Measurements from ENCODE around the gene CCDC167.
"Not testable (repeated sequence)": the region's sequence is repeated elsewhere in the genome, so short reads cannot be mapped to it uniquely, and the experiment has no call there.

The CCDC167 gene

GRCh38 chr6:37456816-37457560, 42.7 kb downstream of the CCDC167 start:
- no peak overlapping the region for H3K4me3 ChIP-seq (replicated peaks; ENCODE audit: low read depth, low read length)
- TF ChIP-seq CTCF (IDR thresholded peaks at IDR 0.05; ENCODE audit: low read length, missing control alignments), result no peak

DNA sequence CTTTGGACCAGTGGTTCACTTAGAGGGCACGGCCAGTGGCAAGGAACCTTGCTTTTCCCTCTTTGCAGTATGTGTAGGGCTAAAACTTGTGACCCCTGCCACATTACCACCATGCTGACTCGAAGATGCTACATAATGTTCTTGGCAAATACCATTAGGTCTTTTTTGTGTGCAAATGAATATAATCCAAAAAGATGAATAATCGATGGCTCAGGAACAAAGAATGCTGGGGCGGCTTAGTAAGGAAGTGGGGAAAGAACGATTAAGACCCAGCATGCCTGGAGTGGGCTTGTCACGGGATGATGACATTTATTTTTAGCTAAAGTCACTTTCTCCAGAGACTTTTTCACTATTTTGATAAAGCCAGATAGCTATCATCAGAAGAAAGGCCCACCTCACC, 43.6 kb downstream of the CCDC167 start:
- no peak overlapping the region for H3K4me3 ChIP-seq (replicated peaks; ENCODE audit: low read depth, low read length)
- DNase-seq (ENCODE audit: low read depth), result peak; percentile 45
- no peak for TF ChIP-seq CTCF (IDR thresholded peaks at IDR 0.05; ENCODE audit: low read length, missing control alignments)

More at GRCh38 chr6:37456816-37457560, 42.7 kb downstream of the CCDC167 start:
- peak; percentile 83 for DNase-seq (ENCODE audit: low read depth)

GRCh38 chr6:37454420-37455140, 45.1 kb downstream of the CCDC167 start:
- no peak for DNase-seq (ENCODE audit: low read depth)
- no peak for TF ChIP-seq CTCF (IDR thresholded peaks at IDR 0.05; ENCODE audit: low read length, missing control alignments)
- no peak overlapping the region for H3K4me3 ChIP-seq (replicated peaks; ENCODE audit: low read depth, low read length)

- DNase-seq (ENCODE audit: low read depth), result no peak
- no peak for TF ChIP-seq CTCF (IDR thresholded peaks at IDR 0.05; ENCODE audit: low read length, missing control alignments)
- no peak overlapping the region for H3K4me3 ChIP-seq (replicated peaks; ENCODE audit: low read depth, low read length)
These were observed 47.2 kb downstream of the CCDC167 start for GRCh38 chr6:37452522-37452921.

DNA sequence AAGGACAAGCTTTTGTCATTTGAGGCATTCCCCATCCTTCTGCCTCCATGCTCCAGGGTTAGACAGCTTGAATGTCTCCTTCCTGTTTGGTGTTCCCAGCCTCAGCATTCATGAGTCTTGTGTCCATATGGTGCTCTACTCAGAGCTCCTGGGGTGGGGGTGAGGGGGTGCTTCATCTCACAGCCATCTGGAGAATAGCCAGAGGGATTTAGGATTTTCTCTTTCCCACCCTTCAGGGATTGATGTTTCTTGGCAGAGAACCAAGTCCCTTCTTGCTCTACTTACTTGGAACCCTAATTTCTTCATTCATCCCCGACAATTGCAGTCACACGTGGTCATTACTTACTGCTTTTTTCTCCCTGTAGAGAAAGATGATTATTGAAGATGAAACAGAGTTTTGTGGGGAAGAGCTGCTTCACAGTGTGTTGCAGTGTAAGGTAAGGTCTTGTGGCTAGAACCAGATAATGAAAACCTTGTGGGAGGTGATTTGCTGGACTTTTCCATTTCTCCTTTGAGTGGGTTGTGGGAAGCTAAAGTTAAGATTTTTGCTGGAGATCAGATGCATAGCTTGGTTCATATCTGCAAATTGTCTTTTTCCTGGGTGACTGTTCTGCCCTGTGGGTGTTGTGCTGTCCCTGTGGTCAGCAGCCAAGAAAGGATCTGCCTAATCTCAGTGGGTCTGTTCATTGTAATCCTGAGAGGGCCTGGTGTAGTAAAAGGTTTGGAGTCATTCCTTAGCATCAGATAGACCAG, 48.1 kb downstream of the CCDC167 start:
- no peak for TF ChIP-seq CTCF (IDR thresholded peaks at IDR 0.05; ENCODE audit: low read length, missing control alignments)
- no peak for DNase-seq (ENCODE audit: low read depth)

GRCh38 chr6:37449984-37450383, 49.7 kb downstream of the CCDC167 start:
- no peak for DNase-seq (ENCODE audit: low read depth)
- TF ChIP-seq CTCF (IDR thresholded peaks at IDR 0.05; ENCODE audit: low read length, missing control alignments), result no peak
- H3K4me3 ChIP-seq (replicated peaks; ENCODE audit: low read depth, low read length), result no peak overlapping the region

More for the DNA sequence above, 48.1 kb downstream of the CCDC167 start:
- H3K4me3 ChIP-seq (replicated peaks; ENCODE audit: low read depth, low read length), result no peak overlapping the region

- DNase-seq (ENCODE audit: low read depth); H3K4me3 ChIP-seq (replicated peaks; ENCODE audit: low read depth, low read length): not testable (repeated sequence)
These were observed 56.5 kb downstream of the CCDC167 start for GRCh38 chr6:37443216-37443542.

All from fibroblast of pulmonary artery (primary cell).